ENCODE measurements around the gene RAP1GAP2.

RAP1GAP2 gene

GRCh38 chr17:2921443-2921842, 125.2 kb downstream of the RAP1GAP2 start:
- DNase-seq, result no peak

- peak; percentile 72 for DNase-seq
These were observed 128.0 kb downstream of the RAP1GAP2 start for GRCh38 chr17:2924211-2924610.

- DNase-seq, result no peak
These were observed 128.8 kb downstream of the RAP1GAP2 start for GRCh38 chr17:2925011-2925410.

GRCh38 chr17:2926019-2926650, 129.9 kb downstream of the RAP1GAP2 start:
- peak; percentile 87 for DNase-seq

- DNase-seq, result peak; percentile 51
These were observed 132.2 kb downstream of the RAP1GAP2 start for GRCh38 chr17:2928294-2928890.

- peak; percentile 93 for DNase-seq
These were observed 133.8 kb downstream of the RAP1GAP2 start for GRCh38 chr17:2929881-2930533.

GRCh38 chr17:2931876-2932275, 135.6 kb downstream of the RAP1GAP2 start:
- no peak for DNase-seq

- DNase-seq, result no peak
These were observed 136.7 kb downstream of the RAP1GAP2 start for GRCh38 chr17:2932946-2933345.

- DNase-seq, result no peak
These were observed 137.4 kb downstream of the RAP1GAP2 start for GRCh38 chr17:2933606-2934005.

- no peak for DNase-seq
These were observed 139.4 kb downstream of the RAP1GAP2 start for GRCh38 chr17:2935632-2936031.

GRCh38 chr17:2936351-2936750, 140.1 kb downstream of the RAP1GAP2 start:
- no peak for DNase-seq

- no peak for DNase-seq
These were observed 140.6 kb downstream of the RAP1GAP2 start for GRCh38 chr17:2936771-2937321.

- no peak for DNase-seq
These were observed 141.2 kb downstream of the RAP1GAP2 start for GRCh38 chr17:2937331-2938003.

- no peak for DNase-seq
These were observed 143.6 kb downstream of the RAP1GAP2 start for GRCh38 chr17:2939714-2940351.

- DNase-seq, result peak; percentile 77
These were observed 144.1 kb downstream of the RAP1GAP2 start for GRCh38 chr17:2940352-2940751.

GRCh38 chr17:2943981-2944380, 147.7 kb downstream of the RAP1GAP2 start:
- peak; percentile 23 for DNase-seq

- DNase-seq, result no peak
These were observed 149.1 kb downstream of the RAP1GAP2 start for GRCh38 chr17:2945299-2945698.

GRCh38 chr17:2946144-2946543, 149.9 kb downstream of the RAP1GAP2 start:
- peak; percentile 12 for DNase-seq

- peak; percentile 52 for DNase-seq
These were observed 151.3 kb downstream of the RAP1GAP2 start for GRCh38 chr17:2947588-2947950.

- DNase-seq, result peak; percentile 57
These were observed 151.8 kb downstream of the RAP1GAP2 start for GRCh38 chr17:2947996-2948550.

- DNase-seq, result peak; percentile 49
These were observed 152.7 kb downstream of the RAP1GAP2 start for GRCh38 chr17:2948721-2949468.
